H1 (cell line): ENCODE data around the gene MRC2.

Source experiments
- CTCF ChIP-seq, 3 experiments: IDR thresholded peaks; 1 replicate in 2 of 3; 2 replicates in 1 of 3; pipeline versions ENCODE4 v1.5.1 to v1.6.1; 2011; ENCODE audit warnings: low read length in 3 of 3, mild to moderate bottlenecking in 3 of 3, inconsistent platforms in 2 of 3, low read depth in 1 of 3, moderate library complexity in 1 of 3; ENCODE audit not compliant: insufficient read depth in 1 of 3; ENCODE audit errors: control extremely low read depth in 1 of 3
- GABPA ChIP-seq: IDR thresholded peaks from 2 replicates; pipeline ENCODE4 v1.6.1; 2011; ENCODE audit warnings: mild to moderate bottlenecking, low read length, moderate library complexity, borderline replicate concordance; ENCODE audit not compliant: insufficient read depth
- MAX ChIP-seq: IDR thresholded peaks from 2 replicates; pipeline ENCODE4 v1.6.1; 2012; ENCODE audit warnings: inconsistent platforms

GRCh38 chr17:62618647-62619416 is 8.6 kb upstream of the MRC2 start:
- TF ChIP-seq GABPA (no peak), MAX (no peak), CTCF (IDR thresholded peaks at IDR 0.05; ENCODE audit: control extremely low read depth in 1 of 3, insufficient read depth in 1 of 3, low read depth in 1 of 3, low read length in 3 of 3) (no peak)
